ENCODE data around the gene DENND5B.

The DENND5B gene

DNA sequence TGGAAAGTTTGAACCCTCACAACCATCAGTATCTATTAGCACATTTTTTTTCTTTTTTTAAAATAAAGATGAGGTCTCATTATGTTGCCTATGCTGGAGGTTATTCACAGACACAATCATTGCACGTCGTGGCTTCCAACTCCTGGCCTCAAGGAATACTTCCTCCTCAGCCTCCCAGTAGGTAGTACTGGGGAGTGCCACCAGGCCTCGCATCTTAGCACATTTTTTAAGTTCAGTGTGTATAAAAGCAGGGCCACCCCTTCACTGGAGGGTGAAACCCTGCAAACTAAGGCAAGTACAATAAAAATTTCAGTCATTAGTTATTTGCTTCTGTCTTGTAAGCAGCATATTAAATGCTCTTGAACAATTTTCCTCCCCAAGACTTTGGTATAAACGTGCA, 150.8 kb downstream of the DENND5B start:
- TF ChIP-seq, protein P1, sequence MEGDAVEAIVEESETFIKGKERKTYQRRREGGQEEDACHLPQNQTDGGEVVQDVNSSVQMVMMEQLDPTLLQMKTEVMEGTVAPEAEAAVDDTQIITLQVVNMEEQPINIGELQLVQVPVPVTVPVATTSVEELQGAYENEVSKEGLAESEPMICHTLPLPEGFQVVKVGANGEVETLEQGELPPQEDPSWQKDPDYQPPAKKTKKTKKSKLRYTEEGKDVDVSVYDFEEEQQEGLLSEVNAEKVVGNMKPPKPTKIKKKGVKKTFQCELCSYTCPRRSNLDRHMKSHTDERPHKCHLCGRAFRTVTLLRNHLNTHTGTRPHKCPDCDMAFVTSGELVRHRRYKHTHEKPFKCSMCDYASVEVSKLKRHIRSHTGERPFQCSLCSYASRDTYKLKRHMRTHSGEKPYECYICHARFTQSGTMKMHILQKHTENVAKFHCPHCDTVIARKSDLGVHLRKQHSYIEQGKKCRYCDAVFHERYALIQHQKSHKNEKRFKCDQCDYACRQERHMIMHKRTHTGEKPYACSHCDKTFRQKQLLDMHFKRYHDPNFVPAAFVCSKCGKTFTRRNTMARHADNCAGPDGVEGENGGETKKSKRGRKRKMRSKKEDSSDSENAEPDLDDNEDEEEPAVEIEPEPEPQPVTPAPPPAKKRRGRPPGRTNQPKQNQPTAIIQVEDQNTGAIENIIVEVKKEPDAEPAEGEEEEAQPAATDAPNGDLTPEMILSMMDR (IDR thresholded peaks at IDR 0.05; ENCODE audit: control insufficient read depth, insufficient read depth, low read depth, low read length, missing control alignments), result no peak
- DNase-seq (ENCODE audit: low read depth), result no peak
- no peak overlapping the region for H3K4me3 ChIP-seq (ENCODE audit: control insufficient read depth, low read depth, low read length)

DNA sequence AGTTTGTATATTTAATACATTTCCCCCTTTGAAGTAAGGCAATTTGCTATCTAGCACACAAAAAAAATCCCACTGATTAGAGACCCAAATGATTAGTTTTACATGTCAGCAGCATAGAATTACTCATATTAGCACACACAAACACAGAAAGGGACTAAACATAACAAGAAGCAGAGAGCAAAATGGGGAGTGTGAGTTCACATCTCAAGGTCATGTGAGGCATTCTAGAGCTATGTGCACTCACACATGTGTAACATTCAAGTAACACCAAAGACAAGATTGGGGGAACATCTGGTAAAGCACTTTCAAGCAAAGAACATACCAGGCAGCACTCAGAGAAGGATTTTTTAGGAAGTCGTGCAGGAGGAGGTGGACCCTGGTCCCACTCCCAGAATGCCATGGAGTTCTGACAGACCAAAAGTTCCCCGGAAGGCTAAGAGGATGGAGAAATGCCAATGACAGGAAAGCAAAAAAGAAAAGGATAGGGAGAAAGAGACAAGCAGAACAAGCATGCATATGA, 159.2 kb downstream of the DENND5B start:
- TF ChIP-seq, protein P1 (IDR thresholded peaks at IDR 0.05; ENCODE audit: control insufficient read depth, insufficient read depth, low read depth, low read length, missing control alignments), result no peak
- DNase-seq (ENCODE audit: low read depth), result no peak
- H3K4me3 ChIP-seq (ENCODE audit: control insufficient read depth, low read depth, low read length), result no peak overlapping the region

DNA sequence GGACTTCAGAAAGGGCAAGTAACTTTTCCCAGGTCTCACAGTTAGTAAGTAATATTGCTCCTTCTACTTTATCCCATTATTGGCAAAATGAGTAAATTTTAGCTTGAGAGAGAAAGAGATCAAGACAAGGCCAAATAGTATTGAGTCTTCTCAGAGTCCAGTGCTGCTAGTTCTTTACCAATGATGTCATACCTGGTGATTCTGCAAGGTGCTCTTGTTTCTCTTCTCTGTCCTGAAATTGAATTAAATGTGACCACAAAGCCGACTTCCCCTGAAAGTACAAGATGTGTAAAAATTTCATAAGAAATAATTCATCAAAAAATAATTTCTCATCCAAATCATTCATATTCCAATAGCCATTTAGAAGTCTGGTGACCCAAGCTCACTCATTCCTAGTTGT, 167.5 kb downstream of the DENND5B start:
- H3K4me3 ChIP-seq (ENCODE audit: control insufficient read depth, low read depth, low read length), result no peak overlapping the region
- no peak for DNase-seq (ENCODE audit: low read depth)
- TF ChIP-seq, protein P1 (IDR thresholded peaks at IDR 0.05; ENCODE audit: control insufficient read depth, insufficient read depth, low read depth, low read length, missing control alignments), result no peak

DNA sequence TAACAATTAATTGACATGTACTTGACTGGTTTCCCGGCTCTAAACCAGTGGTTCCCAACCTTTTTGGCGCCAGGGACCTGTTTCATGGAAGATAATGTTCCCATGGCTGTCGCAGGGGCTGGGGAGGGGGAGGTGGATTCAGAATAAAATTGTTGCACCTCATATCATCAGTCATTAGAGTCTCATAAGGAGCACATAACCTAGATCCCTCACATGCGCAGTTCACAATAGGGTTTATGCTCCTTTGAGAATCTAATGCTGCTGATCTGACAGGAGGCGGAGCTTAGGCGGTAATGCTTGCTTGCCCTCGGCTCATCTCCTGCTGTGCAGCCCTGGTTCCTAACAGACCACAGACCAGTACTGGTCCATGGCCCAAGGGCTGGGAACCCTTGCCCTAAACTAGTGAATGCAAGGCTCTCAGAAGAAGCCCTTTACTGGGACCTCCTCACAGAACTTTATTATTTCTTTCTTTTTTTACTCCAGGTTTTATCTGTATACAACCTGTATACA, 178.6 kb downstream of the DENND5B start:
- TF ChIP-seq, protein P1 (IDR thresholded peaks at IDR 0.05; ENCODE audit: control insufficient read depth, insufficient read depth, low read depth, low read length, missing control alignments), result no peak
- DNase-seq (ENCODE audit: low read depth), result no peak
- H3K4me3 ChIP-seq (ENCODE audit: control insufficient read depth, low read depth, low read length), result no peak overlapping the region

DNA sequence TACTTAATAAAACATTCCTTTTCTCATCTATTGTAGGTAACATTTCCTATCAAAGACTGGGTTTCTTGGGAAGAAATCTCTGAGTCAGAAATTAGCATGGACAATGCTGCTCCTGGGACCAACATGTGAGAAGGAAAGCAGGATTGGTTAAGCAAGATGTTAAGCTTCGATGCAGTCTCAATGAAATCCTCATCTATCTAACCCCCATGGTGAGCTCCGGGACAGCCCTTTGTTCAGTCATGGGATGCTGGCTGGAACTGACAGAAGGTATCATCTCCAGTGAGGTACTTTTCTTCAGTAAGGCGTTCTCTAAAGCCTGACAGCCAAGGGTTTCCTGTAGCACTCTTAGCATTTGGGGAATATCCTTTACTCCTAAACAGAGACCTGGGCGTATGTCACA, 182.2 kb downstream of the DENND5B start:
- no peak overlapping the region for H3K4me3 ChIP-seq (ENCODE audit: control insufficient read depth, low read depth, low read length)
- TF ChIP-seq, protein P1 (IDR thresholded peaks at IDR 0.05; ENCODE audit: control insufficient read depth, insufficient read depth, low read depth, low read length, missing control alignments), result no peak
- no peak for DNase-seq (ENCODE audit: low read depth)

DNA sequence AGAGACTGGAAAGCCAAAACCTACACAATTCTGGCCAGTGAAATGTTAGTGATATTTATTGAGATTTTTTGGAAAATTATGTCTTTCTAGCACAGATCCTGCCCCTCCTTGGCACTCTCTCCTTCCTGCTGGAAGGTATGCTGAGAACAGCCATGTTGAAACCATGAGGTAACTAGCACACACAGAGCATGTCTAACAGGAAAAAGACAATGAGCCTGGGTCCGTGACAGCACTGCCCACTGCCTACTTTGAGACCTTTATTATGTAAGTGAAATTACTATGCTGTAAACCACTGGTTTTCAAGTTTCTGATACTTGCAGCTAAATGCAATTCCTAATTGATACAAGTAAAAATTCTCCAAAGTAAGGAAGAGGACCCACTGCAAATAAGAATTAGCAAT, 183.4 kb downstream of the DENND5B start:
- H3K4me3 ChIP-seq (ENCODE audit: control insufficient read depth, low read depth, low read length), result no peak overlapping the region
- DNase-seq (ENCODE audit: low read depth), result no peak
- TF ChIP-seq, protein P1 (IDR thresholded peaks at IDR 0.05; ENCODE audit: control insufficient read depth, insufficient read depth, low read depth, low read length, missing control alignments), result no peak

DNA sequence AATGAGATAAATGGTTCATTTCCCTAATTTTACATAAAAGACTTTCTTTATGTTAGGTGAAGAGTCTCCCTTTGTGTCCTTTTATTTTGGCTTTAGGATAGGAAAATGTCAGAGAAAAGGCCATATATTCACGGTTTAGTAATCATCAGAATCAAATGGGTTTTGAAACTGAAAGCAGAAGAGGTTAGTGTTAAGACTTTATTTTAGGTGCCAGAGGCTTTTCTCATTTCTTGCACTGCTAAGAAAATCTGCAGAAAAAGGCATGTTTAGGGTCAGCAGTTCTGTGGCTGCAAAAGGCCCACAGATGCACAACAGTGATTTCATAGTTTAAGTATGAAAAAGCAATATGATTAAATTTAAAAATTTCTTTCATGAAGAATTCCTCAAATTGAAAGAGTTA, 184.6 kb downstream of the DENND5B start:
- DNase-seq (ENCODE audit: low read depth), result no peak
- no peak overlapping the region for H3K4me3 ChIP-seq (ENCODE audit: control insufficient read depth, low read depth, low read length)
- TF ChIP-seq, protein P1 (IDR thresholded peaks at IDR 0.05; ENCODE audit: control insufficient read depth, insufficient read depth, low read depth, low read length, missing control alignments), result no peak
